ENCODE data around the gene ZNF440.
A peak's percentile ranks its signal among the peaks of the same experiment; 100 is the strongest.
"Not testable (repeated sequence)": the region's sequence is repeated elsewhere in the genome, so short reads cannot be mapped to it uniquely, and the experiment has no call there.

Gene ZNF440

DNA sequence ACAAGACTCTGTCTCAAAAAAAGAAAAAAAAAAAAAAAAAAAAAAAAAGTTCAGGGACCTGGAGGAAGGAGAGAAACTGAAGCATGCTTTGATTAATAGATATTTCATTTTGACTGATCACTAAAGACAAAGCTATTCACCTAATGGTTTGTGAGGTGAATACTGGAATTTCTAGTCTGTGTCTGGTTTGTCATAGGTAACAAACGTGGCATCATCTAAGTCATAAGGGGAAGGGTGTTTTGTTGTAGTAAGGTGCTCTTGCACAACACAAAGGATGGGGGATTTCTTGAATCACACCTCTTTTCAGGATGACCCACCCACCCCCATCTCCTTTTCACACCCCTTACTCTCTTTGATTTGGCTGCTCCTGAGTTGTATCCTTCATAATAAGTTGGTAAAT lies 59.7 kb downstream of the ZNF440 start:
- TF ChIP-seq, protein P1, sequence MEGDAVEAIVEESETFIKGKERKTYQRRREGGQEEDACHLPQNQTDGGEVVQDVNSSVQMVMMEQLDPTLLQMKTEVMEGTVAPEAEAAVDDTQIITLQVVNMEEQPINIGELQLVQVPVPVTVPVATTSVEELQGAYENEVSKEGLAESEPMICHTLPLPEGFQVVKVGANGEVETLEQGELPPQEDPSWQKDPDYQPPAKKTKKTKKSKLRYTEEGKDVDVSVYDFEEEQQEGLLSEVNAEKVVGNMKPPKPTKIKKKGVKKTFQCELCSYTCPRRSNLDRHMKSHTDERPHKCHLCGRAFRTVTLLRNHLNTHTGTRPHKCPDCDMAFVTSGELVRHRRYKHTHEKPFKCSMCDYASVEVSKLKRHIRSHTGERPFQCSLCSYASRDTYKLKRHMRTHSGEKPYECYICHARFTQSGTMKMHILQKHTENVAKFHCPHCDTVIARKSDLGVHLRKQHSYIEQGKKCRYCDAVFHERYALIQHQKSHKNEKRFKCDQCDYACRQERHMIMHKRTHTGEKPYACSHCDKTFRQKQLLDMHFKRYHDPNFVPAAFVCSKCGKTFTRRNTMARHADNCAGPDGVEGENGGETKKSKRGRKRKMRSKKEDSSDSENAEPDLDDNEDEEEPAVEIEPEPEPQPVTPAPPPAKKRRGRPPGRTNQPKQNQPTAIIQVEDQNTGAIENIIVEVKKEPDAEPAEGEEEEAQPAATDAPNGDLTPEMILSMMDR (IDR thresholded peaks at IDR 0.05; ENCODE audit: insufficient read depth, low read length, poor library complexity, severe bottlenecking): no peak

GRCh38 chr19:11879687-11880266 lies 65.7 kb downstream of the ZNF440 start:
- not testable (repeated sequence) for H3K4me3 ChIP-seq (replicated peaks; ENCODE audit: low read depth, low read length); H3K36me3 ChIP-seq (ENCODE audit: control insufficient read depth, insufficient read depth, low read length)
- DNase-seq (ENCODE audit: extremely low read depth, insufficient read length): peak; percentile 21

More for the DNA sequence above, 59.7 kb downstream of the ZNF440 start:
- DNase-seq (ENCODE audit: extremely low read depth, insufficient read length): no peak
- H3K4me3 ChIP-seq (replicated peaks; ENCODE audit: low read depth, low read length): no peak overlapping the region
- no peaks in the 10 kb centered on the region for H3K27me3 ChIP-seq (replicated peaks; ENCODE audit: control insufficient read depth, insufficient read depth, low read length)
- H3K36me3 ChIP-seq (ENCODE audit: control insufficient read depth, insufficient read depth, low read length): no peaks in the 10 kb centered on the region

GRCh38 chr19:11880598-11880997 lies 66.5 kb downstream of the ZNF440 start:
- H3K27me3 ChIP-seq (replicated peaks; ENCODE audit: control insufficient read depth, insufficient read depth, low read length): no peaks in the 10 kb centered on the region
- TF ChIP-seq, protein P1 (IDR thresholded peaks at IDR 0.05; ENCODE audit: insufficient read depth, low read length, poor library complexity, severe bottlenecking): no peak
- H3K36me3 ChIP-seq (ENCODE audit: control insufficient read depth, insufficient read depth, low read length): no peaks in the 10 kb centered on the region
- no peak overlapping the region for H3K4me3 ChIP-seq (replicated peaks; ENCODE audit: low read depth, low read length)
- no peak for DNase-seq (ENCODE audit: extremely low read depth, insufficient read length)

More at GRCh38 chr19:11879687-11880266, 65.7 kb downstream of the ZNF440 start:
- not testable (repeated sequence) for H3K27me3 ChIP-seq (replicated peaks; ENCODE audit: control insufficient read depth, insufficient read depth, low read length)

- peak; percentile 28 for DNase-seq (ENCODE audit: extremely low read depth, insufficient read length)
- Histone ChIP-seq H3K4me3 (replicated peaks; ENCODE audit: low read depth, low read length) (no peak overlapping the region), H3K27me3 (replicated peaks; ENCODE audit: control insufficient read depth, insufficient read depth, low read length) (no peaks in the 10 kb centered on the region), H3K36me3 (ENCODE audit: control insufficient read depth, insufficient read depth, low read length) (no peaks in the 10 kb centered on the region)
- TF ChIP-seq, protein P1 (IDR thresholded peaks at IDR 0.05; ENCODE audit: insufficient read depth, low read length, poor library complexity, severe bottlenecking): peak; percentile 64
Measured at GRCh38 chr19:11881151-11881800, 67.2 kb downstream of the ZNF440 start.

DNA sequence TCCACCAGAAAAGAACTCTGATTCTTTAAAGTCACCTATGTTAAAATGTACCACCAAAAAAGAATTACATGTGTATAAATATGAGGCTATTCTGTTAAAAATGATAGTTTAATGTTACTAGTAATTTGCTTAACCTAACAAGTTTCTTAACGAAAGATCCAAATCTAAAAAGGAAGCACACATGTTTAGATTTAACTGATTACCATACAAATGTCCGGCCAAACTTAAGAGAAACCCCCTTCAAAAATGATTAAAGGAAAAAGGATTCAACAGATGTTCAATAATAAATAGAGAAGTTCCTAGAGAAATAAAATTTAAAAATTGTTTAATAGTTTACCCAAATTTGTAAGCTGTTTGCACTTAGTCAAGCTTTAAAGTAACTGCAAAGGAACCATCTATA lies 68.5 kb downstream of the ZNF440 start:
- H3K27me3 ChIP-seq (replicated peaks; ENCODE audit: control insufficient read depth, insufficient read depth, low read length): no peaks in the 10 kb centered on the region
- no peaks in the 10 kb centered on the region for H3K36me3 ChIP-seq (ENCODE audit: control insufficient read depth, insufficient read depth, low read length)
- no peak overlapping the region for H3K4me3 ChIP-seq (replicated peaks; ENCODE audit: low read depth, low read length)
- no peak for DNase-seq (ENCODE audit: extremely low read depth, insufficient read length)
- TF ChIP-seq, protein P1 (IDR thresholded peaks at IDR 0.05; ENCODE audit: insufficient read depth, low read length, poor library complexity, severe bottlenecking): no peak

Data from GM06990 (cell line).